IMR-90 (cell line): ENCODE data around the gene BEST1. TPM values are rescaled to one million over a fixed set of nuclear protein-coding genes. Genes with fewer than 3 reads are reported as not detected.

ENCODE experiments used
- ATAC-seq: fragments of 200-7000 bp; cut with Tn5 transposase; 2 replicates; pipeline ENCODE4 v1.9.1; 2020; ENCODE audit warnings: low read depth, mild to moderate bottlenecking, moderate library complexity
- BruUV-seq: library from RNA; stranded (reverse); fragments of 400-500 nt; replicated peaks from 2 replicates; lab custom pipeline; 2021; lab: Mats Ljungman, UMichigan
- CTCF ChIA-PET: fragments of 300-600 bp; formaldehyde crosslinking; extraction: SDS; loops from one replicate; lab custom pipeline; 2021; ENCODE audit warnings: antibody characterized with exemption; lab: Yijun Ruan, JAX
- POLR2A ChIA-PET: fragments of 300-600 bp; sonication (Branson Sonifier 250); formaldehyde crosslinking; loops from one replicate; lab custom pipeline; 2022; ENCODE audit warnings: antibody characterized with exemption; ENCODE audit not compliant: unreplicated experiment; lab: Charles Lee
- DNase-seq: peaks from one replicate; pipeline ENCODE4 v3.0.0; 2013
- H2AFZ ChIP-seq: replicated peaks from 2 replicates; pipeline ENCODE3; 2013; ENCODE audit warnings: low read length, mild to moderate bottlenecking; ENCODE audit not compliant: poor library complexity
- H2AK5ac ChIP-seq: 2 replicates; pipeline ENCODE4 v1.6.1; 2013; ENCODE audit warnings: low read depth, low read length, inconsistent platforms
- H2AK9ac ChIP-seq: replicated peaks from 2 replicates; pipeline ENCODE3; 2013; ENCODE audit warnings: mild to moderate bottlenecking, low read depth, low read length, moderate library complexity; ENCODE audit not compliant: poor library complexity
- H2BK120ac ChIP-seq: 2 replicates; pipeline ENCODE4 v1.6.1; 2013; ENCODE audit warnings: low read depth, low read length, inconsistent platforms
- H2BK15ac ChIP-seq: 3 replicates; pipeline ENCODE4 v1.6.1; 2013; ENCODE audit warnings: low read depth, low read length, inconsistent platforms
- H2BK20ac ChIP-seq: 2 replicates; pipeline ENCODE4 v1.6.1; 2013; ENCODE audit warnings: low read depth, mild to moderate bottlenecking, inconsistent platforms, low read length, moderate library complexity
- H2BK5ac ChIP-seq: 2 replicates; pipeline ENCODE4 v1.6.1; 2013; ENCODE audit warnings: mild to moderate bottlenecking, low read depth, low read length, inconsistent platforms; ENCODE audit not compliant: poor library complexity, severe bottlenecking
- H3K14ac ChIP-seq: replicated peaks from 2 replicates; pipeline ENCODE4 v1.6.1; 2013; ENCODE audit warnings: low read depth, low read length, inconsistent platforms
- H3K18ac ChIP-seq: 2 replicates; pipeline ENCODE4 v1.6.1; 2013; ENCODE audit warnings: low read depth, low read length, control low read depth
- H3K23ac ChIP-seq: 2 replicates; pipeline ENCODE4 v1.6.1; 2013; ENCODE audit warnings: low read depth, low read length, inconsistent platforms
- H3K27ac ChIP-seq: 2 replicates; pipeline ENCODE4 v1.5.1; 2013; ENCODE audit warnings: mild to moderate bottlenecking, control low read depth, low read length; ENCODE audit not compliant: insufficient read depth
- H3K27me3 ChIP-seq: 2 replicates; pipeline ENCODE4 v1.6.1; 2013; ENCODE audit warnings: low read length; ENCODE audit not compliant: control insufficient read depth, insufficient read depth
- H3K36me3 ChIP-seq: 2 replicates; pipeline ENCODE4 v1.6.1; 2013; ENCODE audit warnings: low read length, mixed read lengths; ENCODE audit not compliant: control insufficient read depth, insufficient read depth
- H3K4ac ChIP-seq: 2 replicates; pipeline ENCODE4 v1.6.1; 2013; ENCODE audit warnings: low read depth, low read length, inconsistent platforms
- H3K4me1 ChIP-seq: 2 replicates; pipeline ENCODE4 v1.6.1; 2013; ENCODE audit warnings: low read length, mixed read lengths; ENCODE audit not compliant: control insufficient read depth, insufficient read depth
- H3K4me2 ChIP-seq: 2 replicates; pipeline ENCODE4 v1.6.1; 2013; ENCODE audit warnings: low read depth, mild to moderate bottlenecking, control low read depth, low read length, moderate library complexity
- H3K4me3 ChIP-seq: 2 replicates; pipeline ENCODE4 v1.5.1; 2013; ENCODE audit warnings: low read depth, mild to moderate bottlenecking, control low read depth, low read length, moderate library complexity; ENCODE audit not compliant: insufficient read depth
- H3K56ac ChIP-seq: 2 replicates; pipeline ENCODE4 v1.6.1; 2013; ENCODE audit warnings: low read length, inconsistent platforms; ENCODE audit not compliant: insufficient read depth; ENCODE audit errors: extremely low read depth
- H3K79me1 ChIP-seq, 2 experiments: 2 replicates each; pipeline ENCODE4 v1.6.1; 2013; ENCODE audit warnings: low read length in 2 of 2, inconsistent platforms in 1 of 2, low read depth in 1 of 2
- H3K9ac ChIP-seq: 2 replicates; pipeline ENCODE4 v1.6.1; 2013; ENCODE audit warnings: low read depth, low read length, control low read depth
- H3K9me1 ChIP-seq: 2 replicates; pipeline ENCODE4 v1.6.1; 2013; ENCODE audit warnings: low read length, inconsistent platforms; ENCODE audit not compliant: insufficient read depth
- H3K9me3 ChIP-seq: 2 replicates; pipeline ENCODE4 v1.6.1; 2013; ENCODE audit warnings: low read length; ENCODE audit not compliant: control insufficient read depth, insufficient read depth
- H4K20me1 ChIP-seq: 2 replicates; pipeline ENCODE4 v1.6.1; 2013; ENCODE audit warnings: low read length, inconsistent platforms; ENCODE audit not compliant: insufficient read depth
- H4K5ac ChIP-seq: 2 replicates; pipeline ENCODE4 v1.6.1; 2013; ENCODE audit warnings: mild to moderate bottlenecking, low read depth, low read length, control low read depth
- H4K8ac ChIP-seq, 2 experiments: 2 replicates each; pipeline ENCODE4 v1.6.1; 2013; ENCODE audit warnings: low read depth in 2 of 2, low read length in 2 of 2, control low read depth in 1 of 2, inconsistent platforms in 1 of 2
- H4K91ac ChIP-seq: 2 replicates; pipeline ENCODE4 v1.6.1; 2013; ENCODE audit warnings: low read depth, low read length, inconsistent platforms; ENCODE audit not compliant: insufficient read depth
- CEBPB ChIP-seq: IDR thresholded peaks from 2 replicates; pipeline ENCODE4 v1.6.1; 2012; ENCODE audit warnings: low read depth, low read length, improper control_type of control experiment
- CTCF ChIP-seq: conservative IDR thresholded peaks from 2 replicates; pipeline ENCODE4 v1.5.1; 2012; ENCODE audit warnings: mild to moderate bottlenecking, low read depth, low read length, improper control_type of control experiment
- dilution Hi-C: fragments of 300-500 bp; cut with HindIII; formaldehyde crosslinking; loops from one replicate; pipeline ENCODE4 v1.14.3; 2018; ENCODE audit warnings: low sequenced_read_pairs; ENCODE audit not compliant: unreplicated experiment
- in situ Hi-C: fragments of 300-500 bp; cut with MboI; formaldehyde crosslinking; loops from 3 replicates; pipeline ENCODE4 v1.14.3; 2019; ENCODE audit warnings: low sequenced_read_pairs, inconsistent platforms, mixed read lengths
- intact Hi-C: fragments of 100-400 bp; cut with micrococcal nuclease; formaldehyde crosslinking; loops from 2 replicates; pipeline ENCODE4 v1.10.0; 2022
- polyA plus RNA-seq, 3 experiments: library from polyadenylated mRNA; depleted of rRNA; stranded (reverse); fragments of >200 nt; gene quantifications; 2 replicates each; pipeline ENCODE4 v1.2.3, GENCODE V29; 2012; ENCODE audit warnings: low replicate concordance in 1 of 3
- total RNA-seq: library from RNA; depleted of rRNA; stranded (reverse); fragments of >200 nt; gene quantifications from 2 replicates; pipeline ENCODE4 v1.2.3, GENCODE V29; 2012

Gene BEST1
- total and polyA plus RNA-seq, 2 of the 4 experiments (the other 2 are of a cell fraction): 0.90 to 1.4 TPM

- dilution Hi-C loops (no loop called here), intact Hi-C loops (no loop called here), in situ Hi-C loops (no loop called here)
- ChIA-PET POLR2A (interaction anchor here (0.5 to 0.6 kb wide), 2 partner anchors 51 to 615 kb away, joined by 7 to 15 read pairs; no protein-coding TSS in a partner anchor), CTCF (interaction anchor here (1.0 kb wide), 1 partner anchor 11 kb away, joined by 3 read pairs; the partner anchor contains the start of gene RAB3IL1)
- no peak overlapping the region for H3K9ac ChIP-seq
- H3K27me3 ChIP-seq: peaks cover 11% of the 10 kb centered on the region
- no peak overlapping the region for H4K91ac ChIP-seq
- no TSS peak for BruUV-seq
- DNase-seq (peak; percentile 13), ATAC-seq (no peak; the same call in 1 of the 2 replicates)
- H4K8ac ChIP-seq: no peak overlapping the region
- no peak overlapping the region for H3K56ac ChIP-seq
- no peak overlapping the region for H4K5ac ChIP-seq
- no peak overlapping the region for H2BK20ac ChIP-seq
- no peak overlapping the region for H2BK5ac ChIP-seq
- H3K4me2 ChIP-seq: no peak overlapping the region
- H3K4ac ChIP-seq: no peak overlapping the region
- peaks cover 2% of the 10 kb centered on the region; the same call in 1 of the 2 replicates for H3K9me3 ChIP-seq
- H3K4me3 ChIP-seq: no peak overlapping the region
- no peak overlapping the region for H3K27ac ChIP-seq
- H3K9me1 ChIP-seq: no peaks in the 10 kb centered on the region
- H2BK15ac ChIP-seq: no peak overlapping the region
- no peaks in the 10 kb centered on the region for H4K20me1 ChIP-seq
- peak; percentile 86 for TF ChIP-seq CEBPB
- TF ChIP-seq CTCF: no peak
- no peak overlapping the region for H2BK120ac ChIP-seq
- no peak overlapping the region for H2AFZ ChIP-seq
- peaks cover 7% of the 10 kb centered on the region; the same call in 1 of the 2 replicates for H3K4me1 ChIP-seq
- H3K36me3 ChIP-seq: no peaks in the 10 kb centered on the region
- H3K23ac ChIP-seq: no peak overlapping the region
- H3K79me1 ChIP-seq: no peaks in the 10 kb centered on the region
- no peak overlapping the region for H3K18ac ChIP-seq
- H3K14ac ChIP-seq: no peak overlapping the region
- no peak overlapping the region for H2AK5ac ChIP-seq
- no peak overlapping the region for H2AK9ac ChIP-seq
These were observed 21.5 kb upstream of the BEST1 start for GRCh38 chr11:61928606-61929005.
